Measurements from ENCODE around the gene RIPPLY2. TPM values are rescaled to one million over a fixed set of nuclear protein-coding genes. Genes with fewer than 3 reads are reported as not detected.
"Not testable (repeated sequence)": the region's sequence is repeated elsewhere in the genome, so short reads cannot be mapped to it uniquely, and the experiment has no call there.

RIPPLY2 gene, protein sequence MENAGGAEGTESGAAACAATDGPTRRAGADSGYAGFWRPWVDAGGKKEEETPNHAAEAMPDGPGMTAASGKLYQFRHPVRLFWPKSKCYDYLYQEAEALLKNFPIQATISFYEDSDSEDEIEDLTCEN
- not detected in 2 replicates for total RNA-seq (2014; rRNA removed; shearing (Covaris generic))

DNA sequence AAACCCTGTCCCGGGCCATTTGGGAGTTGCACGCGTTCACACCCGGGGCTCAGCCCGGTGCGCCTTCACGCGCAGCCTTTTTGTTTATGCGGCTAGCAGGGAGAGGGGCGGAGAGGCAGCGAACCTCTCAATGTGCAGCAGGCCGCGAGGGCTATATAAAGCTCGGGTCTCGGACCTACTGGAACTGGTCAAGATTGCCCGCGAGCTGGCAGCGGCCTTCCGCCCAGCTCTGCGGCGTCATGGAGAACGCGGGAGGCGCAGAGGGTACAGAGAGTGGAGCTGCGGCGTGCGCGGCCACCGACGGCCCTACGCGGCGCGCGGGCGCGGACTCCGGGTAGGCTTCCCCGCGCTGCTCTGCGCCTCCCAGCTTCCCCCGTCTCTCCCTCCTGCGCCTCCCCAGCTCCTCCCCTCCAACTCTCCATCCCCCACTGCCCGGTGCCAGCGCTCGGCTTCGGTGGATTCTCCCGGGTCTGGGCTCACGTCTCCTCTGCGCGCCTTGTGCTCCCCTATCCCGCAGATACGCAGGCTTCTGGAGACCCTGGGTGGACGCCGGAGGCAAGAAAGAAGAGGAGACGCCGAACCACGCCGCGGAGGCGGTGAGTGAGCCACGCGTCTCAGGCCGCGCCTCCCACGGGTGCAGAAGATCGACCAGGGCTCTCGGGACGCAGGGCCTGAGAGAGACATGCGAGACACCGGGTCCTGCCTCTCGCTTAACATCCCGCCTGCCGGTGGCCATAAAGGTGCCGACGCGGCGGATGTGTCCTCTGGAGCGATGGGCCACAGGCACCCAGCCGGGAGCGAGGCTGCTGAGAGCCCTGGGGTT lies at the start of gene RIPPLY2:
RIPPLY2 (plus strand) TSS at position 183 of the 823 bp plus-strand sequence; CDS start at position 240, 57 bp downstream.
- peak; percentile 86 for DNase-seq (ENCODE audit: low spot score)
- in situ Hi-C loops (cut with HindIII; ENCODE audit: low sequenced_read_pairs) = no loop called here

DNA sequence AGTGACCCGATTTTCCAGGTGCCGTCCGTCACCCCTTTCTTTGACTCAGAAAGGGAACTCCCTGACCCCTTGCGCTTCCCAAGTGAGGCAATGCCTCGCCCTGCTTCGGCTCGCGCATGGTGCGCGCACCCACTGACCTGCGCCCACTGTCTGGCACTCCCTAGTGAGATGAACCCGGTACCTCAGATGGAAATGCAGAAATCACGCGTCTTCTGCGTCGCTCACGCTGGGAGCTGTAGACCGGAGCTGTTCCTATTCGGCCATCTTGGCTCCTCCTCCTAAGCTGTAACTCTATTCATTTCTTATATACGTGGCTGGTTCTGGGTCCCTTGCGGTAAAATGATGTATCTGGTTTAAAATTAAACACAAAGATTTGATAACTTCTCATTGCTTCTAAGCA lies 49.7 kb upstream of the RIPPLY2 start:
- DNase-seq (ENCODE audit: low spot score); in situ Hi-C loops (cut with HindIII; ENCODE audit: low sequenced_read_pairs): not testable (repeated sequence)

DNA sequence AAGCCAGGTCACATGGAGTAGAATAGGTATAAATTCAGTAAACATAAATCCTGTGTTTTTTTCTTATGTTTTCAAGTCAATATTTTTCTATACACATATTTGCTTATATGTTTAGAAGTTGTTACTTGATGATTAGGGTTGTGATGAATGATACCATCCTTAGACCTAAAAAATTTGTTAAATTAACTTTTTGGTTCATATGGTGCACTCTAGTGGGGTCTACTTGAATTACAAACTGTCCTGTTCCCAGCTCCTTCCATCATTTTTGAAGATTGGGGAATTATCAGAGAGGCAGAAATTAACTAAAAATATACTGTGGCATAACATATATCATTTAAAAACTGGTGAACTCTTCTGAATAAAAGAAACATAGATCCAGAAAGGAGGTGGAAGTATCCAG lies 48.3 kb upstream of the RIPPLY2 start:
- in situ Hi-C loops (cut with HindIII; ENCODE audit: low sequenced_read_pairs) = no loop called here
- DNase-seq (ENCODE audit: low spot score) = no peak

DNA sequence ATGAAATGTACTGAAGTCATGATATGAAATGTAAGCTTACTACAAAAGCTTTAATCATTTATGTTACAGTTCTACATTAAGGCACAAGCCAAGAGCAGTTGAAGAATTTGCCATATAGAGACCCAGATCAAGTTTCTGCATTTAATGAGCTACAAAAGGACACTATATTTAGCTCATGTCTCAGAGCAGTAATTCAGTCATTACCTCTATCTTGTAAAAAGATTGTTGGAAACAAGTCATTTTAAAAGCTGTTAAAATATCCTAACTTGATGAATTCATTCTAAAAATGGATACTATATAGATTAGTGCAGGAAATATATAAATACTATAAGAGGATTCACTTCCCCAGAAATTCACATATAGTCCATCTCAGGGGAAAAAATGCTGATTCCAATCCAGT lies 45.2 kb upstream of the RIPPLY2 start:
- no peak for DNase-seq (ENCODE audit: low spot score)
- in situ Hi-C loops (cut with HindIII; ENCODE audit: low sequenced_read_pairs) = no loop called here

DNA sequence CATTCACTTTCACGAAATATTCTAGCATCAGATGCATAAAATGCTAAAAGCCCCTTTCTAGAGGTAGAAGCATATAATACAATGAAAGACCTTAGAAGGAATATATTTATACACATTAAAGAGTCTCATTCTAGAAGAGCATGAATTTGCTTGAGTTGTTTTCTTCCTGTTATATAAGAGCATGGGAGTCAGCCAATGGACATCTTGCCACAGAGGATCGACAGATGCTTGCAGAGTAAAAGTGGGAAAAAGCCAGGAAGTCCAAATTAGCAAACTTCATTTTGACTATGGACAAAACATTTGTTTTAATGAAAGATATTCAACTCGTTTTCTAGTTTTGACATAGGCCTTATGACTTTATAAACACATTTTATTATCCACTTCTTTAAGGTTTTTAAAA lies 44.2 kb upstream of the RIPPLY2 start:
- peak; percentile 90 for DNase-seq (ENCODE audit: low spot score)
- in situ Hi-C loops (cut with HindIII; ENCODE audit: low sequenced_read_pairs) = no loop called here

DNA sequence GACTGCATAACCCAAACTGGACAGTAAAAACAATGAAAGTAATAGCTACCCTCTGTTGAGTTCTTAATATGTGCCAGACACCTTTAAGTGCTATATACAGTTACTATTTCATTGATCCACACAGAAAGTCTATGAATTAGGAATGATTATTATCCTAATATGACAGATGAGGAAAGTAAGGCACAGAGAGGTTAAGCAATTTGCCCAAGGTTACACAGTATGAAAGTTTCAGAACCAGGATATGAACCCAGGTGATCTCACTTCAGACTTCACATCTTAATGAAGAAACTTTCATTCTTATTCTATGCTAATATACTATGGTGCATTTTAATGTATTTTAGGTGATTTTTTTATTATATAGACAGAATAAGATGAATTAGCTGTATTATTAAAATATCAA lies 40.6 kb upstream of the RIPPLY2 start:
- no peak for DNase-seq (ENCODE audit: low spot score)
- in situ Hi-C loops (cut with HindIII; ENCODE audit: low sequenced_read_pairs) = no loop called here

DNA sequence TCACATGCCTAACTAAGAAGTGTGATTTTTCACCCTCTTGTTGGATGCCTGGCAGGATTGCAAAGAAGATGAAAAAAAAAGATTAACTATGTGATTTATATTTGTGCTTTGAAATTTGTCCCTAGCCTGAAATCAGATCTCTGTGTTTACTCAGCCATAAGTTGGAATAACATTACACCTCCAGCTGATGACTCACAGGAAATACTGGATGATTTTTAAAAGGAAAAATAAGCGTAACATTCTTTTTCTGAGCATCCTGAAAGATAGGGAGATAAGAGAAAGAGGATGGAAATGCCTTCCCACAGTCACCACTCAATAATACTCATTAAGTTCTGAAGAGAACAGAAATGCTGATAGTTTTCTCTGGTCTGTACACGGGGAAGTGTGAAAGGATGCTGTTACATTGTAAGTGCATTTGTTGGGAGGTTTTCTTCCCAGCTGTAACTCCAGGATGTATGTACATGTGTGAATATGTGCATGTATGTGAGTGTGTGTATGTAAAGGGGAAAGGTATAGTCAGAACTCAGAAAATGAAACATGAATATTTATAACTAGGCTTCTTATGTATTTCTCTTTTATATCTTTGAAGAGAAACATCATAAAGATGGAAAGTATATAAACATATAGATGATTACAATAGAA lies 37.4 kb upstream of the RIPPLY2 start:
- in situ Hi-C loops (cut with HindIII; ENCODE audit: low sequenced_read_pairs) = no loop called here
- no peak for DNase-seq (ENCODE audit: low spot score)

DNA sequence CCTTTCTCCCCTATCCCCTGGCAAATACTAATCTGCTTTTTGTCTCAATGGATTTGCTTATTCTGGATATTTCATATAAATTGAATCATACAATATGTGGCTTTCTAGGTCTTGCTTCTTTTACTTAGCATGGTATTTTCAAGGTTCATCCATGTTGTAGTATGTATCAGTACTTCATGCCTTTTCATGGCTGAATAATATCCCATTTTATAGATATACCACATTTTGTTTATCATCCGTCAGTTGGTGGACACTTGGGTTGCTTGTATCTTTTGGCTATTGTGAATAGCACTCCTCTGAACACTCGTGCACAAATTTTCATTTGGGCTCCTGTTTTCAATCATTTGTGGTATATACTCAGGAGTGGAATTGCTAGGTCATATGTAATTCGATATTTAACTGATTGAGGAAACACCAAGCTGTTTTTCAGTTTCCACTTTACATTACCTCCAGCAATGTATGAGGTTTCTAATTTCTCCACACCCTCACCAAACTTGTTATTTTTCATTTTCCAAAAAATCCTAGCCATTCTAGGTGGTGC lies 30.5 kb upstream of the RIPPLY2 start:
- no peak for DNase-seq (ENCODE audit: low spot score)
- in situ Hi-C loops (cut with HindIII; ENCODE audit: low sequenced_read_pairs) = no loop called here

DNA sequence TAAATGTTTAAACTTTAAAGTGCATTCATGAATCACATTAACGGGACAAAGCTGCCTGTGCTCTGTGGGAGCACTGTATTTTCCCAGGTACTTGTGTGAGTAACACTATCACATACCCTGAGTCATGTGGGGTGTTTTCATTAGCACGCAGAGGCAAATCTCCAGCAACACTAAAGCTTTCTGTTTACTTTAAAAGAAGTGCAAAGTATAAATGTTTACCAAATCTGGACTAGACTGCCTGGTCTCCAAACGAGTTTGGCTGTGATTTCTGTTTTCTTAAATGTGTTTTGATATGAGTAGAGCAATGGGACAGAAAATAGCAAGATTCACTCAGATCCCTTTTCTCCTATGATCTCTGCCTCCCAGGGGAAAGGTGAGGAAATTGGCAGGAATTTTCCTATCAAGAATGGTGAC lies 28.8 kb upstream of the RIPPLY2 start:
- in situ Hi-C loops (cut with HindIII; ENCODE audit: low sequenced_read_pairs) = no loop called here
- DNase-seq (ENCODE audit: low spot score) = no peak

DNA sequence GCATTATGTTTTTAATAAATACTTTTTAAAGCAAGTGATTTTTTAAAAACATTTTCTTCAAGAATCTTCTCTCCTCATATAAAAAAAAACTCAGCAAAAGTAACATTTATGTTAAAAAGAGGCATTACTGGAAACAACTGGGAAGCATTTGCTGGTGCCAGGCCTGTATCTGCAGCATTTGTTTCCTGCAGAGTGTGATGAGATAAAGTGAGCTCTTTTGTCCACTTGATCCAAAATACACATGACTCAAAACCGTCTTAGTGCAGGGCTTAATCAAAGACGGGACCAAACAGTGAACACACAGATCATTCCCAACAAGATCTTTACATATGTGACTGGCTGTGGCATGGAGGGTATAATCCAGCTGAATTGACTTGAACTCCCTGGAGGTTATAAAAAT lies 28.3 kb upstream of the RIPPLY2 start:
- DNase-seq (ENCODE audit: low spot score) = no peak
- in situ Hi-C loops (cut with HindIII; ENCODE audit: low sequenced_read_pairs) = no loop called here

DNA sequence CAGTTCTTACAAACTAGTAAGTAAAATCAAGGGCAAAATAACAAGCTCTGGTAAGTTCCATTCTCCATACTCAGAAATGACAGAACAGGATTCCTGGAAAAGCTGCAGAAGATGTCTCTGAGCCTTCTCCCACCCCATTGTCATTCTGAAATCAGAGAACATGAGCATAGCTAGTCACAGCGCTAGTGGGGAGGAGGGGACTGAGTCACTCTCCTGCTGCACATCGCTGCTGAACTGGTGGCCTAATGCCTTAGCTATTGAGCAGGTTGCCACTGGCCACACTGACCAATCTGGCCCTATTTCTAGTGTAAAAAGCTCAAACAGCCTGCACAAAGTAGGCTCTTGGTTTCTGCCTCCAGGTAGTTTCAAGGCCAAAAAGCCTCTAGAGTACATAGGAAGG lies 26.1 kb upstream of the RIPPLY2 start:
- in situ Hi-C loops (cut with HindIII; ENCODE audit: low sequenced_read_pairs) = no loop called here
- no peak for DNase-seq (ENCODE audit: low spot score)

DNA sequence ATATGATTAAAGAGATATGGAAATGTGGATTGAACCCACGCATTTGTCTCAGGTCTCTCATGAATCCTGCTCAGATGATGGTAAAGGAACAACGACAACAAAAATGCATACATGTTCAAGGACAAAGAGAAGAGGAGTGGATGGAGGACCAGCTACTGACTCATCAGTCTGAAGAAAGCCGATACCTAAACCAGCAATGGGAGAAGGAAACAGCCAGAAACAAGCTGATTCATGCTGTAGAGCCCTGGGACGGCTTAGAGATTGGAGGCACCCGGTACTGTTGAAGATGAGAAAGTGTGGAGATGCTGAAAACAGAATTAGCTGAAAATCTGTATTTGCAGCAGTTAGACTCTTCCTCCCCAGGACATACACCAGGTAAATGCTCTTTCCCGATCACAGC lies 14.4 kb upstream of the RIPPLY2 start:
- in situ Hi-C loops (cut with HindIII; ENCODE audit: low sequenced_read_pairs) = no loop called here
- DNase-seq (ENCODE audit: low spot score) = no peak

DNA sequence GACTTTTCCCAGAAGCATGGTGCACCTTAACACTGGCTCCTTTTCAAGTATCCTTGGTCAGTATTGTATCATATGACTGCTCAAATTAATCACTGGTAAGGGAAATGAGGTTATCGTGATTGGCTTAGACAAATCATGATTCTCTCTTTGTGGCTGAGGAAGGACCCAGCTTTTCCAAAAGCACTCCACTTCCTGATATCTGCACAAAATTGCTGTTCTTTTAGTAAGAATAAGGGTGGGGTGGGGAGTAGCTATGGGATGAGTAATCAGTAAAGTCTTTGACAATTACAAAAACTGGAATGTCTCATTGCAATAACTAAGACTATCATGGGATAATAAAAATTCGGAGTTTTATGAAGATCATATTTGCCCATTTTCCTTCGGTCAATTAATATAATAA lies 9.0 kb upstream of the RIPPLY2 start:
- in situ Hi-C loops (cut with HindIII; ENCODE audit: low sequenced_read_pairs) = no loop called here
- no peak for DNase-seq (ENCODE audit: low spot score)

DNA sequence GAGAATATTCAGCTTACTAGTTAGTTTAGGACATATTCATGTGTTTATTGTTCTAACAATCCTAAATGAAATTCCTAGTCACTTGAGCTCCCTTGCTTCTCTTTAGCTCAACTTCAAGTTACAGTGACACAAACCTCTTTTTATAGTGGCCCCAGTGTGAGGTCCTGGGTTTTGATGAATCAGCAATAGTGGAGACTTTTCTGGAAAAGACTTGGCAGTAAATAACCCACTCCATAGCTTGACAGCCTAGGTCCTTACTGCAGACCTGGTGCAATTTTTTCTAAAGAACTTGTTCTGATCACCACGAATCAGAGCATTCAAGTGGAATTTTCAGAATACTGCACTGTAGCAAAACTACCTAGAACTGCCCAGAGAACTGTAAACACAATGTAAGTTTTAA lies 6.9 kb upstream of the RIPPLY2 start:
- in situ Hi-C loops (cut with HindIII; ENCODE audit: low sequenced_read_pairs) = no loop called here
- DNase-seq (ENCODE audit: low spot score) = no peak

DNA sequence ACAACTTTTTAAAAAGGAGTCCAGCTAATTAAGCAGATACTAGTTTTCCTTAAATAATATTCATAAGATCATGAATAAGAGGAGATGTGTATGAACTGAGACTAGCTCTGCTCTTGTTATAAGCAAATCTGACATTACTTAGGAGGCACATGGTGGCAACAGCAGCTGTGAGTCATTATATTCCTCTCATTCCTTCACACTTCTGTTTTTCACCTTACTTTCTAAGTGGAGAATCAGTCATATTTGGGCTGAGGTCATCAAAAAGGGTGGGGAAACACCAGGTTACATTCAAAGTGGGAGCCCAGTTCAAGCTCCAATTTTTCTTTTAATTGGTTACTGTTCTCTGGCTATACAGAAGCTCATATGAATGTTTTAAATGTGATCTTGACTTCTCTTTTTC lies 6.0 kb upstream of the RIPPLY2 start:
- DNase-seq (ENCODE audit: low spot score) = no peak
- in situ Hi-C loops (cut with HindIII; ENCODE audit: low sequenced_read_pairs) = no loop called here

DNA sequence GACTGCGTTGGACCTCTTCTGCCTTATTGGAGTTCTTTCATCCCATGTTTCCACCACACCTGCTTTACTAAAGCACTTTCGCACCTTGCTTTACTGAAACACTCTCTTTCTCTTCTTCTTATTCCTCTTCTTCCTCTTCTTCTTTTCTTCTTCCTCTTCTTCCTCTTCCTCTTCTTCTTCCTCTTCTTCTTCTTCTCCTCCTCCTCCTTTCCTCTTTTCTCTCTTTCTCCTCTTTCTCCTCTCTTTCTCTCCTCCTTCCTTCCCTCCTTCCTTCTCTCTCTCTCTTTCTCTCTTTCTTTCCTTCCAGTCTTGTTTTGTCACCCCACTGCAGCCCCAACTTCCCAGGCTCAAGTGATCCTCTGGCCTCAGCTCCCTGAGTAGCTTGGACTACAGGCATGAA lies 4.0 kb upstream of the RIPPLY2 start:
- DNase-seq (ENCODE audit: low spot score) = no peak
- in situ Hi-C loops (cut with HindIII; ENCODE audit: low sequenced_read_pairs) = no loop called here

DNA sequence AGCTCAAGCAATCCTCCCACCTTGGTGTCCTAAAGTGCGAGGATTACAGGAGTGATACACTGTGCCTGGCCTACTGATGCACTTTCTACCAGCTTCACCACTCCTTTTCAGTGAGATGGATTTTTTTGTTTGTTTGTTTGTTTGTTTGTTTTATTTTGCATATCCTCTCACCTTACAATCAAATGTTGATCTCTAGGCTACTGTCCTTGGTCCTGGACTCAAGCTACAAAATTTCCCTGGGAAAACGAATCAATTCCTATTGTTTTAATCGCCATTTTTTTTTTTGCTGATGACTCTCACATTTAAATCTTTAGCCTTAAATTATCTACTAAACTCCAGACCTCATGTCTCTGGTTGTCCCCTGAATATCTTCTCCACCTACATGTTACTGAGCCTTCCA lies 3.5 kb upstream of the RIPPLY2 start:
- no peak for DNase-seq (ENCODE audit: low spot score)
- in situ Hi-C loops (cut with HindIII; ENCODE audit: low sequenced_read_pairs) = no loop called here

DNA sequence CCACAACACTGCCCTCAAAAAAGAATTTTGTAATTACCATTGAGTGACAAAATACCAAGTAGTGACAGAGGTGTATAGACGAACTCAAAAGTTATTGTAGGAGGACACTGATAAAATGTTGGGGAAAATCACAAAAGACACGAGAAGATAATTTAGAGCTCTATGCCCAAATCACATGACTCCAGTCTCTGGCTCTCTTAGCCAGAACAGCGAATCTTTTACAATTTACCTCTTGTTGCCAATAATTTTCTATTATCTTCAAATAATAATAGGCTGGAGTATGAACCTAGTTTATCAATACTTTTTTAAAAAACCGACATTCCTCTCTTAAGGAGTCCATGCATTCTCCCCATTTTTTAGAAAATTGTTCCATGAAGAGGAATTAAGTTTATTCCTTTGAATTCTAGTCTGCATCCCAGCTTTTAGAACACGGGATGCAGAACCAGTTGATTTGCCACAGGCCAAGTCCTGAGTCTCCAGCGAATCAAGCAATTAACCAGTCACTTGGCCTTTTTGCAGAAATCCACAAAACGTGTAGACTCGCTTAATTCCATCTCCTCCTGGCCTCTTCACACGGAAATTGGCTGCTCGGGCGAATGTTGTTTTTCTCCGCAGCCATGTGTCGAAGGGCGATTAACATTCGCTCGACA lies 507 bp upstream of the RIPPLY2 start:
- in situ Hi-C loops (cut with HindIII; ENCODE audit: low sequenced_read_pairs) = no loop called here

DNA sequence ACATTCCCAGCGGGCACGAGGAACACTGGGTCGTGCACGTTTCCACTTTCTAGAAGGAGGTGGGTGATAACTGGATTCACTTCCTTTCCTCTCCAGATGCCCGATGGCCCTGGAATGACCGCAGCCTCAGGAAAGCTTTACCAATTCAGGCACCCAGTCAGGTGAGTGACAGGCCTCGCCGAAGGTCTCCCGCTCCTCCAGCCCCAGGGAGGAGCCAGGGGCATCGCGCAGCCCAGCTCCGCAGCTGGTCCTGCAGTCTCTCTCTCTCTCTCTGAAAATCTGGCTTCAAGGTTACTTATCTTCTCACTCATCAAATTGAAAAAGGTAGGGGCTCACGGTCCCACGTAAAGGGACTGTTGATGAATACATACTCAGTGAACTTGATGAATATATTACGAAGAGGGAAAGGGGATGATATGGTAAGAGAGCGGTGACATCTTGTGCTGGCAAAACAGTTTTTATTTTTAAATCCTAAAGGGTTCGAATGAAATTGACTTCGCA lies 891 bp downstream of the RIPPLY2 start:
- peak; percentile 66 for DNase-seq (ENCODE audit: low spot score)
- in situ Hi-C loops (cut with HindIII; ENCODE audit: low sequenced_read_pairs) = no loop called here

More for the DNA sequence above, 507 bp upstream of the RIPPLY2 start:
- peak; percentile 50 for DNase-seq (ENCODE audit: low spot score)

DNA sequence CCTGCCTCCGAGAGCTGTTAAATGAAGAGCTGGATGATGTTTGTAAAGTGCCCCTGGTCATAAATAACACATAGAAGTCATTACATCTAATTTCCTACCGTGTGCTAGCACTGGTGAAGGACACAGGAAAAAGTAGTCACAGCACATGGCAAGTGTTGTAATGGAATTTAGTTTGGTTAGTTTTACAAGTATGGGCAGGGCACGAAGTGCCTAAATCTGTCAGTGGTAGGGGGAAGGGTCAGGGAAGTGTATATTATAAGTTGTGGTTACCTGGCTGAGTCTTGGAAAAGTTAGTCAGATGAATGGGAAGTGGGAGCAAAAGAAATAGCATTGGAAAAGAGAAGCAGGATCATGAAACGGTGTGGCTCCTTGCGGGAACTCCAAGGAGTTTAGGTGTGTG lies 1.6 kb downstream of the RIPPLY2 start:
- in situ Hi-C loops (cut with HindIII; ENCODE audit: low sequenced_read_pairs) = no loop called here
- peak; percentile 25 for DNase-seq (ENCODE audit: low spot score)

All from G401 (cell line).